ENCODE results near the gene PSMA7.

Gene PSMA7

DNA sequence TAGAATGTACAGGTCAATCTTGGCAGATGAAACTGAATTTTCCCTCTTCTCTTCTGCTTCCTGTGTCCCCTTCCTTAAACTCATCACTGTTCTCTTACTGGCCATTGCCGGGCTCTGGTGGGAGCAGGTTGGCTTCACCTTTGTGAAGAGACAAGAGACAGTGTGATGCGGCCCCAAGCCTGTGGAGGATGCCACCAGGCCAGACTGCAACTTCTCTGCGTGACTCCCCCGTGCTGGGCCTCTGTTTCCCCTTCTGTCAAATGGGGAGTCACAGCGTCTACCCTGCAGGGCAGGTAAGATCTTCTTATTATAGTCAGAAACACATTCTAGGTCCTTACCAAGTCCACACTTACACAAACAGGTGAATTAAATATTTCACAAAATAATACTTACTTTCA lies 22.8 kb downstream of the PSMA7 start:
- TF ChIP-seq, protein P1, sequence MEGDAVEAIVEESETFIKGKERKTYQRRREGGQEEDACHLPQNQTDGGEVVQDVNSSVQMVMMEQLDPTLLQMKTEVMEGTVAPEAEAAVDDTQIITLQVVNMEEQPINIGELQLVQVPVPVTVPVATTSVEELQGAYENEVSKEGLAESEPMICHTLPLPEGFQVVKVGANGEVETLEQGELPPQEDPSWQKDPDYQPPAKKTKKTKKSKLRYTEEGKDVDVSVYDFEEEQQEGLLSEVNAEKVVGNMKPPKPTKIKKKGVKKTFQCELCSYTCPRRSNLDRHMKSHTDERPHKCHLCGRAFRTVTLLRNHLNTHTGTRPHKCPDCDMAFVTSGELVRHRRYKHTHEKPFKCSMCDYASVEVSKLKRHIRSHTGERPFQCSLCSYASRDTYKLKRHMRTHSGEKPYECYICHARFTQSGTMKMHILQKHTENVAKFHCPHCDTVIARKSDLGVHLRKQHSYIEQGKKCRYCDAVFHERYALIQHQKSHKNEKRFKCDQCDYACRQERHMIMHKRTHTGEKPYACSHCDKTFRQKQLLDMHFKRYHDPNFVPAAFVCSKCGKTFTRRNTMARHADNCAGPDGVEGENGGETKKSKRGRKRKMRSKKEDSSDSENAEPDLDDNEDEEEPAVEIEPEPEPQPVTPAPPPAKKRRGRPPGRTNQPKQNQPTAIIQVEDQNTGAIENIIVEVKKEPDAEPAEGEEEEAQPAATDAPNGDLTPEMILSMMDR (IDR thresholded peaks at IDR 0.05; ENCODE audit: low read depth, low read length) = no peak
- H3K4me3 ChIP-seq (replicated peaks in 1 of 2; ENCODE audit: low read depth in 2 of 2, low read length in 2 of 2) = no peak overlapping the region
- DNase-seq (ENCODE audit: low read depth in 2 of 2) = no peak

DNA sequence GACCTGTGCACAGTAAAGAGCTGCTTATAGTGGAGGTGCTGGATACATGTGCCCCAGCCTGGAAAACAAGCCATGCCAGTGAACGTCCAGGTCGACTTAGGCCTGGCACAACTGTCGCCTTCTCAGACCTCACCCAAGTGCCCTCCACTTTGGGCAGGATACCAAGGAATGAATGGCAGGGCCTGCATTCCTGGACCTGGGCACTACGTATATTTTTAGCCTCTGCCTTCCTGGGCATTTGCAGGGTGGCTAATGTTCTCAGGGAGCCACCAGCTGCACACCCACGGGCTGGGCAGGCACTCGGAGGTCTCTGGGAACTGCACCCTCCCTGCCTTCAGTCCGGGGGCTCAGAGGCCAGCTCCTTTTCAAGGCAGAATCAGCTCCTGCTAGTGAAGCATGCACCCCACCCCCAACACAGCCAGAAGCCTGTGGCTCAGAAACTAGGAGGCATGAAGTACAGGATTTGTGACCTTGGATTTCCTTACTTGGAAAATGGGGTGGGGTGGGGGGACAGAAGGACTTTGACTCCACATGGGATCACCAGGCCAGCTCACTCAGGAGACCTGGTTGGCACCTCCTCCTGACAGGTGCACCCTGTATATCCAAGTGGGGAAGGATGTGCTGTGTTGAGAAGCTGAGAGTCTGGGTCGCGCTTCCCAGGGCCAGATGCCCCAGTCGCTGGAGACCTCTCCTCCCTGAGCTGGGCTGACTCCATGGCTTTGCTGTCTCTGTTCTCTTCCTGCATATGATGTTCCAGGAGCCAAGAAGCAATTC lies 23.4 kb downstream of the PSMA7 start:
- DNase-seq (ENCODE audit: low read depth in 2 of 2) = no peak
- no peak overlapping the region for H3K4me3 ChIP-seq (replicated peaks in 1 of 2; ENCODE audit: low read depth in 2 of 2, low read length in 2 of 2)
- TF ChIP-seq, protein P1 (IDR thresholded peaks at IDR 0.05; ENCODE audit: low read depth, low read length) = no peak

DNA sequence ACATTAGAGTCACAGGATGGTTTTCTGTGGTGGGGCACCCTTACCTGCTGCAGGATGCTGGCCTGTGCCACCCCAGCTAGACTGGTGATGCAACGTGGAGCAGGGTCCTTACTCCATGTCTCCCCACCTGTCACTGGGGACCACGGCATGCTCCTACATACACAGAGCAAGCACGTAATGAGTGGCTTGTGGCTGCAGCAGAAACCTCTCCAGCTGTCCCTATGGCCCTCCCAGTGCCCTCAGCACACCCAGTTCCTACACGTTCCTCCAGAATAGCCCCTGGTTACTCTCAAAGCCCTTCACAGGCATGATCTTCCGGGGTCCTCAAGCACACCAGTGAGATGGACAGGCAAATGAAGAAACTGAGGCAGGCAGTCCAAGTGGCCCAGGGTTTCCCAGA lies 24.1 kb downstream of the PSMA7 start:
- TF ChIP-seq, protein P1 (IDR thresholded peaks at IDR 0.05; ENCODE audit: low read depth, low read length) = no peak
- no peak overlapping the region for H3K4me3 ChIP-seq (replicated peaks in 1 of 2; ENCODE audit: low read depth in 2 of 2, low read length in 2 of 2)
- DNase-seq (ENCODE audit: low read depth in 2 of 2) = no peak

DNA sequence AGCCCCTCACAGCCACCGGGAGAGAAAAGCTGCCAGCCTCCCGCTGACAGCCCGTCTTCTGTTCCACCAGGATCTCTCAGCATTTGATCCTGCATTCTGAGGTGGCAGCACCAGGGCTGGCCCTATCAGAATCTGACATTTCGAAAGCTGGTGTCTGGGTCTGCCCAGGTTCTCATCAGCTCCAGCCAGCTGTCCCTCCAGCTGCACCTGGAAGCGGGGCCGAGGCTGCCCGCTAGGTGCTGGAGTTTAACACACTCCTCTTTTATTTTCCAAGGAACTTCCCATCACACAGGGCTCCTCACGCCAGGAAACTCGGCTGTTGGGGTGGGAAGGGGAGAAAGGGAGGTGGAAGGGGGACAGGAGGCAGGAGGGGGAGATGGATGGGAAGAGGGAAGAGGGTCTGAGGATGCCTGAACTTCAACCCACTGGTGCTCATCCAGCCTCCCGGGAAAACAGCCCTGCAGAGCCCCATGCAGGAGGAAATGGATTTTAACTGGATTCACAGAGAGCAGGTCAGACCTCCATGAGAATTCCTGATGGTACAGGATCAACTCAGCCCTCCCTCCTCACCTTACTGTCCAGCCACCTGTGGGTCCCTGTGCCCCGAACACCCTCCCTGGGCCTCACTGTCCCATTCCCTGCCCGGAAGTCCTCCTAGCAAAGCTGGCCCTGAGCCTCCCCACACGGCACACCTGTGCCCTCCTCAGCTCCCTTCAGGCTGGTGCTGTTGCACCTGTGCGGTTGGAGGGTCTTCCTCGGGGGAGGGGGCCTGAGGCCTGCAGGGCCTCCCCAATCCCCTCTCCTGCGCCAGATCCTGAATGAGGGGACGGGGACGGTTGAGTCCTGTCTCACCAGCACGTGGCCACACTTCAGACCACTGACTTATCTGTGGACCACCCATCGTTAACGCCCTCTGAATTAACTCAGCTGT lies 24.8 kb downstream of the PSMA7 start:
- H3K4me3 ChIP-seq (replicated peaks in 1 of 2; ENCODE audit: low read depth in 2 of 2, low read length in 2 of 2) = no peak overlapping the region
- TF ChIP-seq, protein P1 (IDR thresholded peaks at IDR 0.05; ENCODE audit: low read depth, low read length) = no peak
- no peak for DNase-seq (ENCODE audit: low read depth in 2 of 2)

DNA sequence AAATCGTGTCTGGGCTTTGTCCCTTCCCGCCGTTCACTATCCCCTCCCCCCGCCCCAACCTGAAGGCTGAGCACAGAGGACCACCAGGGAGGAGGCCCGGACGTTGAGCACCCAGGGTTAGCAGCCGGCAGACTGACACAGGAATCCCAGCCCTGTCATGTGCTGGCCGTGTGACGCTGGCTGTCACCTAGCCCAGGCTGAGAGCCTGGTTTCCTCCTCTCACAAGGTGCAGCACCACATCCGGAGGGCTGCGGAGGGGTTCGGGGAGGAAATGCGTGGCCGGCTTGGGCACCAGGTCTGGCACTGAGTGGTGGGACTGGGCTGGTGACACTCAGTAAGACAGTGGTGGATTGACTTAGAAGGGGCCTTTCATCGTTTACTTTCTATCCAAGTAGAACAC lies 25.5 kb downstream of the PSMA7 start:
- no peak overlapping the region for H3K4me3 ChIP-seq (replicated peaks in 1 of 2; ENCODE audit: low read depth in 2 of 2, low read length in 2 of 2)
- TF ChIP-seq, protein P1 (IDR thresholded peaks at IDR 0.05; ENCODE audit: low read depth, low read length) = no peak
- no peak for DNase-seq (ENCODE audit: low read depth in 2 of 2)

DNA sequence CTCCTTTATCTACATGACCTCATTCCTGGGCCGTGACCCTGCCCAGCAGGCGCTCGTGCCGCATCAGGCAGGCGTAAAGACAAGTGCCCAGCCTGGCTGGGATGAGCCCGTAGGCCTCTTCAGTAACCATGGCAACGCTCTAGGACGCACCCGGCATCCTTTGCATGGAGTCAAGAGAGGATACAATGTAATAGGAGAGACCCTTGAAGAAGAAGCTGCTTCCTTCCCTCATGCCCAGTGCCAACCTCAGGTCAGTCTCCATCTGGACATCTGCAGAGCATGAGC lies 25.9 kb downstream of the PSMA7 start:
- no peak for DNase-seq (ENCODE audit: low read depth in 2 of 2)
- TF ChIP-seq, protein P1 (IDR thresholded peaks at IDR 0.05; ENCODE audit: low read depth, low read length) = no peak
- H3K4me3 ChIP-seq (replicated peaks in 1 of 2; ENCODE audit: low read depth in 2 of 2, low read length in 2 of 2) = no peak overlapping the region

Data from cardiac fibroblast (primary cell).